Activated T-cell treated with anti-CD3 and anti-CD28 coated beads, Interleukin-2, amount 50 U/mL, for 48 hours (primary cell): Measurements from ENCODE around the gene PREPL.
"Not testable (repeated sequence)": the region's sequence is repeated elsewhere in the genome, so short reads cannot be mapped to it uniquely, and the experiment has no call there.

ENCODE experiments used
- DNase-seq, 2 experiments: peaks; one replicate each; pipeline ENCODE4 v3.0.0-alpha.2; 2020

Gene PREPL

DNA sequence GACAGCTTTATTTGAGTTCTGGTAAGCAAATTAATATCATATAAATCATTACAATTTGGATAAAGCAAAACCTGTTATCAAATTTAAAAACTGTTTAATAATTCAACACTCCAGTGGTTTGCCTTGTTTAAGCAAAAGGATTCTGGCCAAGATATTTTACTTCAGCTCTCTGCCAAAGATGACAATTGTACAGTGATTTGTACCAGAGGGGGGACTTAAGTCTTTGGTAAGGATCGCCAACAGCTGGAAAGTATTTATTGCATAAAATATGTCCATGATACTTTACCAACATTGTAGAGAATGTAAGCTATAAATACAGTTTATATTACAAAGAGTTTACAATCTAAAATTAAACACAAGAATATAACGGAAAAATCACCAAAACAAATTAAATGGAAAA lies 13.8 kb downstream of the PREPL start:
- no peak for DNase-seq

DNA sequence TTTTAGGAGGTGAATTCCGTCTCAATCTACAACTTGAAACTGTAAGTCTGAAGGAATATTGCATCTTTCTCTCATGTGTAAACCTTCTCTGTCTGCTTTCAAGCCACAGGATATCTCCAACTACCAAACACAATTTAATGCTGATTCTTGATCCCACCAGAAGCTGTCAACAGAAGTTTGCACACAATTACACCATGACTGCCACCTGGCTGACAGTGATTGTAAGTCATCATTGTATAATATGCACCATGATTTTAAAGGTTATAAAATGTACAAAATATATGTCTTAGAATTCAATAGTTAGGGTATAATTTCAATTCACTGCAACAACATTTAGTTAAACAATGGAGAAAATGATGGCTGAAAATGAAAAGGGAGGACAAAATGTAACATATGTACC lies 18.4 kb downstream of the PREPL start:
- DNase-seq = no peak

DNA sequence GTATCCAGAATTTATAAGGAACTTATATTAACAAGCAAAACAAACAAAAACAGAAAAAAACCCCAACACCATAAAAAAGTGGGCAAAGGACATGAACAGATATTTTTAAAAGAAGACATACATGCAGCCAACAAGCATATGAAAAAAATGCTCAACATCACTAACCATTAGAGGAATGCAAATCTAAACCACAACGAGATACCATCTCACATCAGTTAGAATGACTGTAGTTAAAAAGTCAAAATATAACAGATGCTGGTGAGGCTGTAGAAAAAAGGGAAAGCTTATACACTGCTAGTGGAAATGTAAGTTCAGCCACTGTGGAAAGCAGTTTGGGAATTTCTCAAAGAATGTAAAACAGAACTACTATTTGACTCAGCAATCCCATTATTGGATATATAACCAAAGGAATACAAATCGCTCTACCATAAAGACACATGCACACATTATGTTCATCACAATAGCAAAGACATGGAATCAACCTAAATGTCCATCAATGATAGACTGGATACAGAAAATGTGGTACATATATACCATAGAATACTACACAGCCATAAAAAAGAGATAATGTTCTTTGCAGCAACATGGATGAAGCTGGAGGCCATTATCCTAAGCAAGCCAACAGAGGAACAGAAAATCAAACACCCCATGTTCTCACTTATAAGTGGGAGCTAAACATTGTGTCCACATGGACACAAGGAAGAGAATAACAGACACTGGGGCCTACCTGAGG lies 25.3 kb downstream of the PREPL start:
- no peak for DNase-seq

DNA sequence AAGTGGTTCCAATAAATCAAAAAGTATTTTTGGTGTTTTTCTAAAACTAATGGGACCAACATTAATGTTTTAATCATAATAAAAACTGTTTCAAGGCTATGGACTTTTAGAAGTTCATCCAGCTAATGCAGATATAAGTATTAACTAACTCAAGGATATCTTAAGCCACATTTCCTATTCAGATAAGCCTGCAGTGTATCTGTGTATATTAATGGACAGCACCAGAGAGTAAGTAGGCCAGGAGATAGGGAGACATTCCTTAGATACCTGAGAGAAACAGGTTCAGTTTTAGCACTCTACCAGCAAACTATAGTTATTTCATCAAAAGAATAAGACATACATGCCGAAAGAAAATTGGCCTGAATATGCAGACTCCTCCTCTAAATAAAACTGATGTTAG lies 27.3 kb downstream of the PREPL start:
- no peak for DNase-seq

DNA sequence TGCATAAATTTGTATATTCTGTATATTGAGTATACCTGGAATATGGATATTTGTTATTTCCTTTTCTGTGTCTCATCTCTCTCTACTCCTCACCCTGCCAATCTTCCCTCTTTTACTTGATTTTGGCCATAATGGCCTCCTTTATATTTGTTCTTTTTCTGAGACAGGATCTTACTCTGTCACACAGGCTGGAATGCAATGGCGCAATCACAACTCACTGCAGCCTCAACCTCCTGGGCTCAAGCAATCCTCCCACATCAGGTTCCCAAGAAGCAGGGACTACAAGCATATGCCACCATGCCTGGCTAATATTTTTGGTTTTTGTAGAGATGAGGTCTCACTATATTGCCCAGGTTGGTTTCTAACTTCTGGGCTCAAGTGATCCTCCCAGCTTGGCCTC lies 30.5 kb downstream of the PREPL start:
- no peak for DNase-seq

DNA sequence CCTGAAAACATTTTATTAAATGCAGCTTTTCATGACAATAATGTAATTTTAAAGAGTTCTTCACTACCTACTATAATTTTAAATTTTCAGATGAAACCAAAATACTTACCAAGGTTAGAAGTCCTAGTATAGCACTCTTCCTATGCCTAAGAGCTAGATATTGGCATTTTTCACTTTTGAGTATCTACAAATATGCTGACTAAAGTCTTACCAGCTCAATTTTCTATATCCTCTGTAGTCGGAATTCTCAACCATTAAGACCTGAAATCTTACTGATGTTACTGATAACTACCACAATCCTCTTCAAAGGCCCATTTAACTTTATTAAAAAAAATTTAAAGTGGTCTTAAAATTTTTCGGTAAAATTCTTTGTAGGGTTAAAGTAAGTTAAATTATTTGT lies 32.0 kb downstream of the PREPL start:
- no peak for DNase-seq

DNA sequence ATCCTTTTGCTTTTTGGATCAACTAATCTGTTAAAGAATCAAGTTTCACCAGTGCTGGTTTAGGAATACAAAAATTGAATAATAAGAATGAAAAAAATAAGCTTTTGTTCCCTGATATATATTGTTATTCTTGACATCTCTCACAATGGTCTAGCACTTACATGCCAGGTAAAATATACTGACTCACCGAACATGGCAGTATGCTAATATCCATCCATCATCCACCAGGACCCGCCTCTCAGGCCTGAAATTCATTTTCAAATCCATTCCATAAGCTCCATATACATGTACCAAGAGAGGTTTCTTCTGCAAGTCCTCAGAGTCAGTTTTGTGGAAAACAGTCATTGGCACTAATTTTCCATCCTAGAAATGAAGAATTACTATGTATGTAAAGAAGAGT lies 32.5 kb downstream of the PREPL start:
- DNase-seq = no peak

DNA sequence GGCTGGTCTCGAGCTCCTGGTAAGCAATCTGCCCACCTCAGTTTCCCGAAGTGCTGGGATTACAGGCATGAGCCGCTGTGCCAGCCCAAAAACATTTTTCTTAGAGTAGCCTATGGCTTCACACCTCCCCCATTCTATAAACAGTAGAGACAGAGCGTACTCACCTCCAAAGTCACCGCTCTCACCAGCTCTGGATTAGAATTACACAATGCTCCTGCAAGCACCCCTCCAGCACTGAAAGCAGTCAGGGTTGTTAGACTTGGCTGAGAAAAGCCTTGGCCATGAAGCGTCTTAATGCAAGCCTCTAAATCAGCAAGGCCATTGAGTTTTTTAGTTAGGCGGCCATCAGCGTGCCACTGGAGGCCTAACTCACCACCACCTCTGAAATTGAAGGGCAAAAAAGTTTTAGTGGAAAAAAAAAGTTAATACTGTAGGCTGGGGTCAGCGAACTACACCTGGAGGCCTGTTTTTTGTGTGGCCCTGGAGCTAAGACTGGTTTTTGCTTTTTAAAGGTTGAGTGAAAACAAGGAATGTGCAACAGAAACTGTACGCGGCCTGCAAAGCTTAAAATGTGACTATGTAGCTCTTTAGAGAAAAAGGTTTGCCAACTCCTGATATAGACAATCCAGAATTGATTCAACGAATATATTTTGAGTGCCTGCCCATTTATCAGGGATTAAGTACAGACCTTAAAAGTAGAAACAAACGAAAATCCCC lies 34.6 kb downstream of the PREPL start:
- no peak for DNase-seq

DNA sequence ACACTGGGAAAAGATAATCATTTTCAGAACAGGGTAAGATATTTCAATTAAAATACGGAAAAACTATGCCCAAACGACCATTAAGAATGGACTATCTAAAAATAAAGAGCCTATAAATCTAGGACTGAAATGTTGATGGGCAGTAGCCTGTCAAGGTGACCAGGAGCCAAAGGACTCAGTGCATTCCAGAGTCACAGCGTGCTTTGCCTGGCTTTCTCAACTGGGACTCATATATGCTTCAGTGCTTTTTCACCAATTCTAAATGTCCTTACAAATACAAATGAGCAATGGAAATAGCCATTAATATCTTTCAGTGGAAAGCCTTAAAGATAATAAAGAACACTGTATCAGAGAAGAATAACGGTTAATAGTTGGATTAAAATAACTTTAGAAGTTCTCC lies 35.4 kb downstream of the PREPL start:
- no peak for DNase-seq

DNA sequence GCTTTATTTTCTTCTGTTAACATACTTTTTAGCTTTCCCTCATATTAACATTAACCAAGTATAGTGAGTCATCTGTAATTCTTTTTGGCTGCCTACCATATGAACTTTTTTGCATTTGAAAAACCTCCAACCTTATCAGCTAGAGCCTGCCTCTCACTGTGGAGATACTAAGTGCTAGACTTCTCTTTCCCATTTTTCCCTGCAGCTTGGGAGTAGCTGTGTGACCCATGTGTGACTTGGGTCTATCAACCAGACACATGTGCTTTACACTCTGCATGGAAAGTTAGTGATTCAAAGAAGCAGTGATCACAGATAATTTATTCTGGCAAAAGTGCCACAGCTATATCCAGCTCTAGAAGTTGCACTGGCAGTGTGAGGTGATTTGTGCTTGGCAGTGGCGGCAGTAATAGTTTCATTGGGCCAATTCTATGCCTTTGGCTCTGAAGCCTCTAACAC lies 36.3 kb downstream of the PREPL start:
- DNase-seq = no peak

DNA sequence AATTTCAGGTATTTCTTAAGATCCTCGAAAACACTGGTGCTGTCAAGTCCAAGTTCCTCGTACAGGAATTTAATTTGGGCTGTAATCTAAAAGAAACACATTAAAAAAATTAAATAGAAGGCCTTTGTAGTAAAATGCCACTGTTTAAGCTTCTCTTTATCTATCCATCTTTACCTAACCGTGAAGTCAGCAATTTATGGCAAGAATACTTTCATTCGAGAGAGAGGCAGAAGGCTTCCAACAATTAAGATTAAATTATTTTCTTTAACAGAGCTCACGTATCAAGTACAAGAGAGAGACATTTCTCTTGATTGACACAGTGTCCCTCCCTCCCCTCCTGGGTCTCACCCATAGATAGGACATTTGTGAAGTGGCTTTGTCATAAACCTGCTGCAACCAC lies 39.9 kb downstream of the PREPL start:
- DNase-seq = no peak

DNA sequence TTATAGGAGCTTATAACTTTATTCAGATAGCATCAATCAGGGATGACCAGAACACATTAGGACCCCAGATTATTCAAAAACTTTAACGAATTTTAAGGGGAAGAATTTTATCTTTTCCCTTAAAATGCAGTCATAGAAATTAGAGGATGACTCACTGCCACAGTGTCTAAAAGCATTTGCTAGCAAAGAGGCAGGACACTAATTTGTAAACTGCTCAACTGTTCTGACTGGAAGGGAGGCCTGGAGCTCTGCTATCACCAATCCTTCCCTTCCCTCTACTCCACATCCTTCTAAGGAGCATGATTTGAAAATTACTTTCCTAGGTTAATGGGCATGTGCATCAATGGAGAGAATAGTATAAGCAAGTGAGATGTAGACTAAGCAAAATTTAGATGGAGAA lies 40.5 kb downstream of the PREPL start:
- no peak for DNase-seq

DNA sequence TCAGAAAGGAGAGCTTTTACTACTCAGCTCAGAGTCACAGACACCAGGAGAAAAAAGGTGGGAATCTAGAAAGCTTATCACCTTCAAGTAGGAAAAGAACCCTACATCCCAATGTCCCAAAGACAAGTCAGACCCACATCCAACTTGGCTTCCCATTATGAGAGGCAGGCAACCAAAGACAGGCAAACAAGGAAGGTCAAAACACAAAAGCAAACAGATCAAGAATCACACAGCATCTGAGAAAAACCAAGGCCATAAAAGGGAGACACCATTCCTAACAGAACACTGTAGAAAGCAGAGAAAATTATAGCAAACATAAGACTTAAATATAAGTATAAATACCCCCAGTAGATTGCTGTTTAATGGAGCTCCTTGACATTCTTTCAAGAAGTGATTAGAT lies 45.3 kb downstream of the PREPL start:
- DNase-seq = no peak

DNA sequence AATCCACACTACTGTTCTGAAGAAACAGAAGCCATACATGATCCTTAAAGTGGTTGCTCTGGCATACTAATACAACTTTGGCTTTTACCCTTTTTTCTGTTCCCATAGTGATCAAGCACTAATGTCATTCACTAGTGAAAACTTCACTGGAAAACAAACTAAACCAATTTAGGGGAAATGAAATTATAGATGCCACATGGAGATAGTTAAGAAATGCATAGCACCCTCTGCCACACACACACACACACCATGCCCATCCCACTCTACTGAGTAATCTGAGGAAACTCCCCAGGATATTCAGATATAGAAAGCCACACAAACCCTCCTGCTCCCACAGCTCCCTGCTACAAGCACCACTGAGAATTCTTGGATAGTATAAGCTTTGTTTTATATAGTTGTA lies 46.9 kb downstream of the PREPL start:
- DNase-seq = no peak

DNA sequence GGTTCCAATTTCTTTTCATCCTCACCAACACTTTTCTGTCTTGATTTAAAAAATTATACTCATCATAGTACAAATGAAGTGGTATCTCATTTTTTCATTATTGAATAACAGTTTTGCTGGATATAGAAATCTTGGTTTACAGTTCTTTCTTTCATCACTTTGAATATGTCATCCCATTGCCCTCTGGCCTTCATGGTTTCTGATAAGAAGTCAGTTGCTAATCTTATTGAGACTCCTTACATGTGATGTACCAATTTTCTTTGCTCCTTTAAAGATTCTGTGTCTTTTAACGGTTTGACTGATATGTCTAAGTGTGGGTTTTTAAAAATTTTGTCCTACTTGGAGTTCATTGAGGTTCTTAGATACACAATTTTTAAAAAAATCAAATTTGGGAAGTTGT lies 51.0 kb downstream of the PREPL start:
- no peak for DNase-seq

DNA sequence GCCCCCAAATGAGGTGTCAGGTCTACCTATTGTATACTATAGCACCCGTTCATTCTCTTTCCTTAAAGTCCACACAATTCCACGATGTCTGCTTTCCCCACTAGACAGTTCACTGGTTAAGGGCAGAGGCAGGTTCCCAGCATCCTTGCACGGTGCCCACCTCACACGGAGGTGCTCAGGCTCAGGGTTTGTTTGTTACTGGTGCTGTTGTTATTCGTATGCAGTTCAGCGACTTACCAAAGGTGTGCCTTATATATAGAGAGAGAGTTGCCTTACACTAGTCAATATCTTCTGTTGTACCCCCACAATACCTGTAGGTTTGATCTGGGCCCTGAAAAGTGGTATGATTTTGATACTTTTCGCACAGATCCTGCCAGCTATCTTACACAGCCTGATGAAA lies 55.4 kb downstream of the PREPL start:
- no peak for DNase-seq

DNA sequence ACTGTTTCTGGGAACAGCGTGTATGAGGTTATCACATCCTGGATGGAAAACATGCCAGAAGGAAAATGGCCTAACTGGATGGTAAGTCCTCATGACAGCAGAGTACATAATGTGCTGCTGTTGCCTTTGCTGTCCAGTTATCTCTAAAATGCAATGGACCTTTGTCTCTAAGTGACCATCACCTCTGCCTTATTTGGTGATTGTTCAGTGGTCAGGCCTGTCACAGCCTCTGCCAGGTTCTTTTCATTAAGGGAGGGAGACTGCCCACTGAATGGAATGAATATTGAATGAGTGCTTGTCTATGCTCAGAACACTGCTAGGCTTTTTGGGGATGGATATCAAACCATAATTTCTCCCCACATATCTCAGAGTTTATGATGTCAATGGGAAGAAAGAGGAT lies 57.0 kb downstream of the PREPL start:
- DNase-seq = no peak

DNA sequence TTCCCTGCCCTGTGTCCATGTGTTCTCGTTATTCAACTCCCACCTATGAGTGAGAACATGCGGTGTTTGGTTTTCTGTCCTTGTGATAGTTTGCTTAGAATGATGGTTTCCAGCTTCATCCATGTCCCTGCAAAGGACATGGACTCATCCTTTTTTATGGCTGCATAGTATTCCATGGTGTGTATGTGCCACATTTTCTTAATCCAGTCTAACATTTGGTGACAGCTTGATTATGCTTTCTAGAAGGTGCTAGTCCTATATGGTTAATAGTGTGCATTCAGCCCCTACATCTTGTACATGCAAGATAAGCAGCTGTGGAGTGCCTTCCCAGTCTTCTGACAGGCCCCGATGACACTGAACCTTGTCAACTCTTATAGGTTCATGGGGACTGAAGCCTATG lies 57.5 kb downstream of the PREPL start:
- not testable (repeated sequence) for DNase-seq

DNA sequence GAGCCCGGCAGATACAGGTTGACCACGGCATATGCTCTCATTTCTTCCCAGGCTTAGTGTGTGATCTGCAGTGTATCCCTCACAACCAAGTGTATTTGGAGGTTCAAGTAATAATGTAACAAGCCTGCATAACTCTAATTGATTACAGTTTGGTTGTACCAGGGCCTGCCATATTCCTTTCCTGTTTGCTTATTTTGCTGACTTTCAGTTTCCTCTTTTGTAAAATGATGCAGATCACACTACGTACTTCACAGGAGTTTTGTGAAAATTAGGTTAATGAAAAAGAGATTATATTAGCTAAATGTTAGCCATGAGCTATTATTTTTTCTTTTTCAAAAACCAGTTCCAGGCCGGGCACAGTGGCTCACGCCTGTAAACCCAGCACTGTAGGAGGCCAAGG lies 60.2 kb downstream of the PREPL start:
- DNase-seq = no peak

DNA sequence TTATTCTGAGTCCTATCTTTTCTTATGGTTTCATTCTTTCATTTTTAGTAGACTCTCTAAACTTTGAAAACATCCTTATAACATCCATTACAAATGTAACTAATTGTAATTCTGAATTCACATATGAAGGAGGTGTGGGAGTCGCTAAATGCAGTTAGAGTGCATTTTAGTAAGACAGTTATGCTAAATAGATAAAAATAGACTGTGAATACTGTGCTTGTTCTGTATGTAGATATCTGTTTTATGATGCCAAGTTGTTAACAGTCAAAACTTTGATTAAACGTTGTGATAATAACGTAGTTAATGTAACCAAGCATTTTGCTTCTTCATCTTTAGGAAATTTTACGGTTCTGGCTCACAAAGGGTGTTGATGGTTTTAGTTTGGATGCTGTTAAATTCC lies 61.7 kb downstream of the PREPL start:
- no peak for DNase-seq

DNA sequence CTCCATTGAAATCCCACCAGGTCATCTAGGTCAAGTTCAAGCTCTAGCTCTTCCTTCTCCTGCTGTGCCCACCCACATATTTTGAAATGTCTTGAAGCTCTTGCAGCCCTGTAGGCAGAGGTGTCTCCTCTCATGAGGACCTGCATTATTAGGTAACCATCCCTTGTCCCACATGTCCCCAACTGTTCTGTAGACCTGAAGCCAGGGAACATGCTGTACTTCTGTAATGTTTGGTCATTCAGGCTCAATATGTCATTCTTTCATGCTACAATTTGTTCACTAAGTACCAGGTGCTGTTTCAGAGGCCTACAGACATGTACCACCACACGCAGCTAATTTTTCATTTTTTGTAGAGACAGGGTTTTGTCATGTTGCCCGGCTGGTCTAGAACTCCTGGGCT lies 63.9 kb downstream of the PREPL start:
- DNase-seq = no peak

DNA sequence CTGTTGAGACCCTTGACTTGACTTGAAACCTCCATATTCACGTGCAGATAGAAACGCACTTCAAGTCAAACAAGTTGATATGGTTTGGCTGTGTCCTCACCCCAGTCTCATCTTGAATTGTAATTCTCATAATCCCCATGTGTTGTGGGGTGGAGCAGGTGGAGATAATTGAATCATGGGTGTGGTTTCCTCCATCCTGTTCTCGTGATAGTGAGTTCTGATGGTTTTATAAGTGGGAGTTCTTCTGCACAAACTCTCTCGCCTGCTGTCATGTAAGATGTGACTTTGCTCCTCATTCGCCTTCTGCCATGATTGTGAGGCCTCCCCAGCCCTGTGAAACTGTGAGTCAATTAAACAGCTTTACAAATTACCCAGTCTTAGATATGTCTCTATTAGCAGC lies 64.6 kb downstream of the PREPL start:
- no peak for DNase-seq

DNA sequence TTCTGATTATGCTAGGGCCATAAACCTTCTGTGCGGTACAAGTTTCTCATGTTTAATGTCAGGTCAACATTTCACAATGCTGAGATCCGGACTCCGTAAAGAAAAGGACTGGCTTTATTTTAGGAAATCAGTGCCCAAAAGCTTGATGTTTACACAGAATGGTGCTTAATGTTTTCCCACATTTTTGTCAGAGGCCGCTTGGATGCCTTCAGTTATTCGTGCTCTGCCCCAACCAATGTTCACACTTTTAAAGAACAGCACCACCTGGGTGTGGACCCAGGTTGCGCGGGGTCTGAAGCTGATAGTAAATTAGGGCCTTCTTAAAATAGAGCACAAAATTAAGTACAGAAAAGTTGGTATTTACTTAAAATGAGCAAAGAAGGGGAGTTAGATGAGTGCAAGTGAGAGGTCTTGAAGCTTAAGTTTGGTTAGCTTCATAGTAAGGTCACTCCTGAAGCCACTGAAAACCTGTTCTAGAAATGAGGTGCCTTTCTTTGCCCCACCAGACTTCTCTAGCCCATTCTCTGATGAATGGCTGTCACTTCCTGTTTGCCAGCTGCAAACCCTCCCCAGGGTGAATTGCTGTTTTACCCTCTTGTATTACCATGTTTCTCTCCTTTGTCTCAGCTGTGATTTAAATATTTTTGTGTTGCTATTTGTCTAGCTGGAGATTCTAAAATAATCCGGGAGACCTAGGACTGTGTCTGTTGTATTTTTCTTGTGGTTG lies 65.5 kb downstream of the PREPL start:
- no peak for DNase-seq

DNA sequence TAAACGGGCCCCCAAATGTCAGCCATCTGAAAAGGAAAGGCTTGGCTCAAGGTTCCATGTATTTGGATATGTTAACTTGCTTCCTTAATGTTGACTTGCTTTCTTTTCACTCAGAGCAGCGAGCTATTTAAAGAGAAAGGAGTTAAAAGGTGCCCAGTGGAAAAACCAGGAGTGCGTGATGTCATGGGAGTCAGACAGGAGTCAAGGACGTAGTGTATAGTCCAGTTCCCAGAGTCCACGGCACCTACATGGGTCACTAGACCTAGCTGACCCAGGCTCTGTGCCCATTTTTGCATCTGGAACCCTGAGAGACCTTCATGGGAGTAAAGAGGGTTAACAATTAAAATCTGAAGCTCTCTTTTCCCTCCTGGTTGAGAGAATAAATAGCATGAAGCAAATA lies 66.2 kb downstream of the PREPL start:
- DNase-seq = no peak
